Esophagus squamous epithelium (tissue), 4 donors: ENCODE data around the gene TMEM80.

Experiments used
- CTCF ChIP-seq, 6 experiments: fragments of 450-650 bp in 4 of 6; fragments of 200-600 bp in 2 of 6; sonication (generic) in 2 of 6; IDR thresholded peaks; one replicate each; pipeline ENCODE4 v1.5.1; 2016 to 2019; ENCODE audit warnings: antibody characterized with exemption in 6 of 6, mild to moderate bottlenecking in 4 of 6, moderate library complexity in 4 of 6
- POLR2A ChIP-seq, 4 donors: fragments of 450-650 bp; IDR thresholded peaks; one replicate each; pipeline ENCODE4 v1.6.1; 2017; ENCODE audit warnings: antibody characterized with exemption in 4 of 4, mild to moderate bottlenecking in 4 of 4, moderate library complexity in 3 of 4

- TF ChIP-seq CTCF (IDR thresholded peaks at IDR 0.05) (no peak), POLR2A (IDR thresholded peaks at IDR 0.05) (no peak)
These were observed 12.9 kb downstream of the TMEM80 start for GRCh38 chr11:708511-708910.
